ENCODE data around the gene ABCG2.
"Not testable (repeated sequence)": the region's sequence is repeated elsewhere in the genome, so short reads cannot be mapped to it uniquely, and the experiment has no call there.

The ABCG2 gene

DNA sequence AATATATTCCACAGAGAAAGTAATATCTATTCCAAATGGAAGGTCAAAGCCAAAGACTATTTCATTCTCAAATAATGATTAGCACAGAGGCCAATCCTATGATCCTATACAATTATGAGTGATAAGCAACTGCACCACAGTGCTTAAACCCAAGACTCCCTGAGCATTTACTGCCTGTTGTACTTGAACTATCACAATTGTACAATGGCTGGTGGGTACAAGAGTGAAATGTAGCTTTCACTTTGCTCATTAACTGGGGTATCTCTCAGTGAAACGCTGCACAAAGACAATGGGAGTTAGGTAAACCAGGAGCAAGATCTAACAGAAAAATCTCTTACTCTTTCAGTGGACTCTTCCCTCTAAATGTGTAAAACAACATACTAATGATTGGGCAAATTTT, 24.3 kb downstream of the ABCG2 start:
- no peak overlapping the region for H3K4me3 ChIP-seq (ENCODE audit: low read depth in 1 of 2, low read length in 1 of 2)
- TF ChIP-seq, protein P1, sequence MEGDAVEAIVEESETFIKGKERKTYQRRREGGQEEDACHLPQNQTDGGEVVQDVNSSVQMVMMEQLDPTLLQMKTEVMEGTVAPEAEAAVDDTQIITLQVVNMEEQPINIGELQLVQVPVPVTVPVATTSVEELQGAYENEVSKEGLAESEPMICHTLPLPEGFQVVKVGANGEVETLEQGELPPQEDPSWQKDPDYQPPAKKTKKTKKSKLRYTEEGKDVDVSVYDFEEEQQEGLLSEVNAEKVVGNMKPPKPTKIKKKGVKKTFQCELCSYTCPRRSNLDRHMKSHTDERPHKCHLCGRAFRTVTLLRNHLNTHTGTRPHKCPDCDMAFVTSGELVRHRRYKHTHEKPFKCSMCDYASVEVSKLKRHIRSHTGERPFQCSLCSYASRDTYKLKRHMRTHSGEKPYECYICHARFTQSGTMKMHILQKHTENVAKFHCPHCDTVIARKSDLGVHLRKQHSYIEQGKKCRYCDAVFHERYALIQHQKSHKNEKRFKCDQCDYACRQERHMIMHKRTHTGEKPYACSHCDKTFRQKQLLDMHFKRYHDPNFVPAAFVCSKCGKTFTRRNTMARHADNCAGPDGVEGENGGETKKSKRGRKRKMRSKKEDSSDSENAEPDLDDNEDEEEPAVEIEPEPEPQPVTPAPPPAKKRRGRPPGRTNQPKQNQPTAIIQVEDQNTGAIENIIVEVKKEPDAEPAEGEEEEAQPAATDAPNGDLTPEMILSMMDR (IDR thresholded peaks at IDR 0.05): no peak
- H3K9me3 ChIP-seq: no peaks in the 10 kb centered on the region
- H3K4me1 ChIP-seq (ENCODE audit: control insufficient read depth in 1 of 2, insufficient read depth in 1 of 2, low read depth in 1 of 2, low read length in 1 of 2): no peaks in the 10 kb centered on the region
- H3K27me3 ChIP-seq: no peaks in the 10 kb centered on the region
- no peak overlapping the region for H3K27ac ChIP-seq
- H3K36me3 ChIP-seq: no peaks in the 10 kb centered on the region

DNA sequence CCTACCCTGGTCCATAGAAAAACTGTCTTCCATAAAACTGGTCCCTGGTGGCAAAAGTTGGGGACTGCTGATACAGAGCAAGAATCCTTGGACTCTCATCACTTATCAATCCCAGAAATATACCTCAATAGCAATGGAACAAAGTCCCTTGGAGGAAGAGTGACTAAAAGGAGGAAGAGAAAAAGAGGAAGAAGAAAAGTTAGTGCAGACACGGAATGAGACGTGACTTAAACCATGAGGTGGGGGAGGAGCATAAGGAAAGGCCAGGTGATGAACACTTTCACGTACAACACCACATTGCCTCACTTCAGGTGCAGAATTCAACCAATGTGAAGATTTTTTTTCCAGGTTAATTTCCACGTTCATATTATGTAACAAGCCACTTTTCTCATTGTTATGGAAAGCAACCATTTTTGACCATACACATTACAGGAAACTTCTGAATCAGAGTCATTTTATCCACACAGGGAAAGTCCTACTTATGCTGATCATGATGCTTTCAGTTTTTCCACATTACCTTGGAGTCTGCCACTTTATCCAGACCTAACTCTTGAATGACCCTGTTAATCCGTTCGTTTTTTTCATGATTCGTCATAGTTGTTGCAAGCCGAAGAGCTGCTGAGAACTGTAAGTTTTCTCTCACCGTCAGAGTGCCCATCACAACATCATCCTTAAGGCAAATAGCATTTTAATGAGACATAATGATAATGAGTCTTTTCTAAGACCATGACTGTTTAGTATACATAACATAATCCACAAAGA, 27.7 kb downstream of the ABCG2 start:
- no peaks in the 10 kb centered on the region for H3K4me1 ChIP-seq (ENCODE audit: control insufficient read depth in 1 of 2, insufficient read depth in 1 of 2, low read depth in 1 of 2, low read length in 1 of 2)
- no peaks in the 10 kb centered on the region for H3K36me3 ChIP-seq
- TF ChIP-seq, protein P1 (IDR thresholded peaks at IDR 0.05): no peak
- no peak overlapping the region for H3K27ac ChIP-seq
- H3K9me3 ChIP-seq: no peaks in the 10 kb centered on the region
- no peaks in the 10 kb centered on the region for H3K27me3 ChIP-seq
- H3K4me3 ChIP-seq (ENCODE audit: low read depth in 1 of 2, low read length in 1 of 2): no peak overlapping the region

DNA sequence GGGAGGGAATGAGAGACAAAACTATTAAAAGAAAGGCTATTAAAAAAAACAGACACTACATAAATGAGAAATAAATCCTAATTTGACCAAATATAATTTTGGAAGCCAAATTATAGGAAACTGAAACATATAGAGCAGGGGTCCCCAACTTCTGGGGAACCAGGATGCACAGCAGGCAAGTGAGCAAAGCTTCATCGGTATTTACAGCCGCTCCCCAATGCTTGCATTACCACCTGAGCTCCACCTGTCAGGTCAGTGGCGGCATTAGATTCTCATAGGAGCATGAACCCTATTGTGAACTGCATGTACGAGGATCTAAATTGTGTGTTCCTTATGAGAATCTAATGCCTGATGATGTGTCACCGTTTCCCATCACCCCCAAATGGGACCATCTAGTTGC, 28.4 kb downstream of the ABCG2 start:
- TF ChIP-seq, protein P1 (IDR thresholded peaks at IDR 0.05): no peak
- Histone ChIP-seq H3K27ac (no peak overlapping the region), H3K36me3 (no peaks in the 10 kb centered on the region), H3K27me3 (no peaks in the 10 kb centered on the region), H3K9me3 (no peaks in the 10 kb centered on the region), H3K4me3 (ENCODE audit: low read depth in 1 of 2, low read length in 1 of 2) (no peak overlapping the region), H3K4me1 (ENCODE audit: control insufficient read depth in 1 of 2, insufficient read depth in 1 of 2, low read depth in 1 of 2, low read length in 1 of 2) (no peaks in the 10 kb centered on the region)

DNA sequence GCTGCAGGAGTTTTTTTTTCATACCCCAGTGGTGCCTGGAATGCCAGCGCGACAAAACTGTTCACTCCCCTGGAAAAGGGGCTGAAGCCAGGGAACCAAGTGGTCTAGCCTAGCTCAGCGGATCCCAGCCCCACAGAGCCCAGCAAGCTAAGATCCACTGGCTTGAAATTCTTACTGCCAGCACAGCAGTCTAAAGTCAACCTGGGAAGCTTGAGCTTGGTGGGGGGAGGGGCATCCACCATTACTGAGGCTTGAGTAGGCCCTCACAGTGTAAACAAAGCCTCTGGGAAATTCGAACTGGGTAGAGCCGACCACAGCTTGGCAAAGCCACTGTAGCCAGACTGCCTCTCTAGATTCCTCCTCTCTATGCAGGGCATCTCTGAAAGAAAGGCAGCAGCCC, 36.2 kb downstream of the ABCG2 start:
- not testable (repeated sequence) for H3K36me3 ChIP-seq; H3K4me3 ChIP-seq (ENCODE audit: low read depth in 1 of 2, low read length in 1 of 2); H3K4me1 ChIP-seq (ENCODE audit: control insufficient read depth in 1 of 2, insufficient read depth in 1 of 2, low read depth in 1 of 2, low read length in 1 of 2); H3K27me3 ChIP-seq; H3K9me3 ChIP-seq; H3K27ac ChIP-seq

DNA sequence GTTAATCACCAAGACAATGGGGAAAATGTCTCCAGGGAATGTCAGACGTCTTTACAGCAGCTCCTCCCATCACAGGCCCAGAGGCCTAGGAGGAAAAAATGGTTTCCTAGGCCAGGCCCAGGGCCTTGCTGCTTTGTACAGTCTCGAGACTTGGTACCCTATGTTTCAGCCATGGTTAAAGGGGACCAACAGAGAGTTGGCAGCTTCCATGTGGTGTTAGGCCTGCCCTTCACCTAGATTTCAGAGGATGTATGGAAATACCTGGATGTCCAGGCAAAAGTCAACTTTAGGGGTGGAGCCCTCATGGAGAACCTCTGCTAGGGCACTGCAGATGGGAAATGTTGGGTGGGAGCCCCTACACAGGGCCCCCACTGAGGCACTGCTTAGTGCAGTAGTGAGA, 38.5 kb downstream of the ABCG2 start:
- H3K4me3 ChIP-seq (ENCODE audit: low read depth in 1 of 2, low read length in 1 of 2): no peak overlapping the region
- H3K27me3 ChIP-seq: no peaks in the 10 kb centered on the region
- H3K27ac ChIP-seq: no peak overlapping the region
- H3K9me3 ChIP-seq: peaks cover 2% of the 10 kb centered on the region
- no peaks in the 10 kb centered on the region for H3K4me1 ChIP-seq (ENCODE audit: control insufficient read depth in 1 of 2, insufficient read depth in 1 of 2, low read depth in 1 of 2, low read length in 1 of 2)
- TF ChIP-seq, protein P1 (IDR thresholded peaks at IDR 0.05): no peak
- H3K36me3 ChIP-seq: no peaks in the 10 kb centered on the region

DNA sequence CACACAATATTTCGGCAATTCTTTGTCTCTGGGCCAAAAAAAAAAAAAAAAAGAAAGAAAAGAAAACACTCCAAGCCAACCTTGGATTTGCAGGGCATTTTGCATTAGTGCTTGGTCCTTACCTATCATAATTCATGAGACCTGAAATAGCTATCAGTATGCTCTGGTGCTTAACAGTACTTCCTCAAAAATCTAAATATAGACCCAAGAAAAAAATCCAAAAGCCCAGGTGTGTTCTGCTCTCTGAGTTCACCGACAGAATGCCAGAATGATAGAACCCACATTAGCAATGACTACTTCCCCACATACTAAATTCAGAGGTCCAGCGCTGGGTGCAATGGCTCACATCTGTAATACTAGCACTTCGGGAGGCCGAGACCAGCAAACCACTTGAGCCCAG, 42.9 kb downstream of the ABCG2 start:
- Histone ChIP-seq H3K9me3 (peaks cover 2% of the 10 kb centered on the region), H3K4me1 (ENCODE audit: control insufficient read depth in 1 of 2, insufficient read depth in 1 of 2, low read depth in 1 of 2, low read length in 1 of 2) (no peaks in the 10 kb centered on the region), H3K36me3 (no peaks in the 10 kb centered on the region), H3K27ac (no peak overlapping the region), H3K4me3 (ENCODE audit: low read depth in 1 of 2, low read length in 1 of 2) (no peak overlapping the region), H3K27me3 (no peaks in the 10 kb centered on the region)
- TF ChIP-seq, protein P1 (IDR thresholded peaks at IDR 0.05): no peak
